ENCODE results near the gene UBE2D2.
"Not testable (repeated sequence)": the region's sequence is repeated elsewhere in the genome, so short reads cannot be mapped to it uniquely, and the experiment has no call there.

Gene UBE2D2

GRCh38 chr5:139525586-139526308 lies 35.4 kb upstream of the UBE2D2 start:
- H3K4me1 ChIP-seq (ENCODE audit: control insufficient read depth in 1 of 2, insufficient read depth in 2 of 2, low read length in 2 of 2); H3K27me3 ChIP-seq (ENCODE audit: low read depth, low read length): not testable (repeated sequence)

GRCh38 chr5:139526309-139527089 lies 34.6 kb upstream of the UBE2D2 start:
- not testable (repeated sequence) for H3K27ac ChIP-seq (ENCODE audit: low read length); H3K36me3 ChIP-seq (ENCODE audit: control insufficient read depth in 1 of 2, insufficient read depth in 2 of 2, low read length in 2 of 2); H3K4me3 ChIP-seq (ENCODE audit: low read depth in 1 of 2, low read length in 2 of 2); H3K4me1 ChIP-seq (ENCODE audit: control insufficient read depth in 1 of 2, insufficient read depth in 2 of 2, low read length in 2 of 2); H3K27me3 ChIP-seq (ENCODE audit: low read depth, low read length); H3K9me3 ChIP-seq (ENCODE audit: control insufficient read depth in 1 of 2, low read length in 2 of 2)

More at GRCh38 chr5:139525586-139526308, 35.4 kb upstream of the UBE2D2 start:
- H3K27ac ChIP-seq (ENCODE audit: low read length); H3K9me3 ChIP-seq (ENCODE audit: control insufficient read depth in 1 of 2, low read length in 2 of 2); H3K4me3 ChIP-seq (ENCODE audit: low read depth in 1 of 2, low read length in 2 of 2); H3K36me3 ChIP-seq (ENCODE audit: control insufficient read depth in 1 of 2, insufficient read depth in 2 of 2, low read length in 2 of 2): not testable (repeated sequence)

- H3K27me3 ChIP-seq (ENCODE audit: low read depth, low read length); H3K9me3 ChIP-seq (ENCODE audit: control insufficient read depth in 1 of 2, low read length in 2 of 2); H3K36me3 ChIP-seq (ENCODE audit: control insufficient read depth in 1 of 2, insufficient read depth in 2 of 2, low read length in 2 of 2); H3K4me3 ChIP-seq (ENCODE audit: low read depth in 1 of 2, low read length in 2 of 2); H3K4me1 ChIP-seq (ENCODE audit: control insufficient read depth in 1 of 2, insufficient read depth in 2 of 2, low read length in 2 of 2); H3K27ac ChIP-seq (ENCODE audit: low read length): not testable (repeated sequence)
These were observed 34.1 kb upstream of the UBE2D2 start for GRCh38 chr5:139527090-139527470.

DNA sequence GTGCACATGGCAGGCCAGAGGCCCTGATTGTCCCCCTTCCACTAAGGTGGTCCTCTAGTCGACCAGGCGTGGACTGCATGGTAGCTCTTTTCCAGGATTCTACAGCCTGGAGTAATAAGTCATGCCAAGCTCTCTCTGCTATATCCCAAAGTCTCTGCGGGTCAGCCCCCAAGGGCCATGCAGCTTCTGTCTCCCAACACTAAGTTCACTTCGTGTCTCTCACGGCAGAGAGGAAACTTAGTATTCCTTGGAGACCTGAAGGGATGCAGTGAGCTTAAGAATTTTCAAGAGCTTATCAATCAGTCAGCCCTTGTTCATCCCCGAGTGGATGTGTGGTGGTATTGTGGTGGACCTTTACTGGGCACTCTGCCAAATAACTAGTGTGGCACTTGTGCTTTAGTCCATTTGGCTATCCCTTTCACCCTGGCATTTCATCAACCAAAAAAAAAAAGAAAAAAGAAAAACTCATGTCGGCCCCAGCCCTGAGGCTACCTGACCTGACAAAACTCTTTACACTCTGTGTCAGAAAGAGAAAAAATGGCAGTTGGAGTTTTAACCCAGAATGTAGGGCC lies 33.2 kb upstream of the UBE2D2 start:
- H3K4me3 ChIP-seq (ENCODE audit: low read depth in 1 of 2, low read length in 2 of 2); H3K27me3 ChIP-seq (ENCODE audit: low read depth, low read length); H3K9me3 ChIP-seq (ENCODE audit: control insufficient read depth in 1 of 2, low read length in 2 of 2); H3K27ac ChIP-seq (ENCODE audit: low read length); H3K4me1 ChIP-seq (ENCODE audit: control insufficient read depth in 1 of 2, insufficient read depth in 2 of 2, low read length in 2 of 2); H3K36me3 ChIP-seq (ENCODE audit: control insufficient read depth in 1 of 2, insufficient read depth in 2 of 2, low read length in 2 of 2): not testable (repeated sequence)

GRCh38 chr5:139528695-139529094 lies 32.4 kb upstream of the UBE2D2 start:
- not testable (repeated sequence) for H3K27me3 ChIP-seq (ENCODE audit: low read depth, low read length); H3K4me3 ChIP-seq (ENCODE audit: low read depth in 1 of 2, low read length in 2 of 2); H3K4me1 ChIP-seq (ENCODE audit: control insufficient read depth in 1 of 2, insufficient read depth in 2 of 2, low read length in 2 of 2); H3K9me3 ChIP-seq (ENCODE audit: control insufficient read depth in 1 of 2, low read length in 2 of 2); H3K27ac ChIP-seq (ENCODE audit: low read length); H3K36me3 ChIP-seq (ENCODE audit: control insufficient read depth in 1 of 2, insufficient read depth in 2 of 2, low read length in 2 of 2)

DNA sequence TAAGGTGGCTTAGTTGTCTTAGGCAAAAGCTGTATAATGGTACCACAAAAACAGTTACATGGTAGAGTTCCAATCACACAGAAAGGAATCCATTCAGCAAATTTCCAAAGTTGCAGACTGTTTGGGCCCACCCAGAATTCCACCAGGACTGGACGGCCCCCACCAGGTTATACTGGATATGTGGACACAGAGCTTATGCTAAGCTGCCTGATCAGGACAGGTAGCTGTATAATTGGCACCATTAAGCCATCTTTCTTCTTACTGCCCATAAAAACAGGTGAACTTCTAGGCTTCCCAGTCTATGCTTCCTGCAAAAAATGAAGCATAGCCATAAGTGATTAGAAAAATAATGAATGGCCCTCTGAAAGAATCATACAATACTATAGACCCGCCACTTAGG lies 31.1 kb upstream of the UBE2D2 start:
- not testable (repeated sequence) for H3K27me3 ChIP-seq (ENCODE audit: low read depth, low read length); H3K4me1 ChIP-seq (ENCODE audit: control insufficient read depth in 1 of 2, insufficient read depth in 2 of 2, low read length in 2 of 2); H3K4me3 ChIP-seq (ENCODE audit: low read depth in 1 of 2, low read length in 2 of 2); H3K36me3 ChIP-seq (ENCODE audit: control insufficient read depth in 1 of 2, insufficient read depth in 2 of 2, low read length in 2 of 2); H3K27ac ChIP-seq (ENCODE audit: low read length); H3K9me3 ChIP-seq (ENCODE audit: control insufficient read depth in 1 of 2, low read length in 2 of 2)

- no peaks in the 10 kb centered on the region for H3K36me3 ChIP-seq (ENCODE audit: control insufficient read depth in 1 of 2, insufficient read depth in 2 of 2, low read length in 2 of 2)
- no peak overlapping the region for H3K4me3 ChIP-seq (ENCODE audit: low read depth in 1 of 2, low read length in 2 of 2)
- no peak overlapping the region for H3K27ac ChIP-seq (ENCODE audit: low read length)
- no peaks in the 10 kb centered on the region for H3K27me3 ChIP-seq (ENCODE audit: low read depth, low read length)
- H3K4me1 ChIP-seq (ENCODE audit: control insufficient read depth in 1 of 2, insufficient read depth in 2 of 2, low read length in 2 of 2) = no peaks in the 10 kb centered on the region
- H3K9me3 ChIP-seq (ENCODE audit: control insufficient read depth in 1 of 2, low read length in 2 of 2) = no peaks in the 10 kb centered on the region
These were observed 29.4 kb upstream of the UBE2D2 start for GRCh38 chr5:139531772-139532169.

DNA sequence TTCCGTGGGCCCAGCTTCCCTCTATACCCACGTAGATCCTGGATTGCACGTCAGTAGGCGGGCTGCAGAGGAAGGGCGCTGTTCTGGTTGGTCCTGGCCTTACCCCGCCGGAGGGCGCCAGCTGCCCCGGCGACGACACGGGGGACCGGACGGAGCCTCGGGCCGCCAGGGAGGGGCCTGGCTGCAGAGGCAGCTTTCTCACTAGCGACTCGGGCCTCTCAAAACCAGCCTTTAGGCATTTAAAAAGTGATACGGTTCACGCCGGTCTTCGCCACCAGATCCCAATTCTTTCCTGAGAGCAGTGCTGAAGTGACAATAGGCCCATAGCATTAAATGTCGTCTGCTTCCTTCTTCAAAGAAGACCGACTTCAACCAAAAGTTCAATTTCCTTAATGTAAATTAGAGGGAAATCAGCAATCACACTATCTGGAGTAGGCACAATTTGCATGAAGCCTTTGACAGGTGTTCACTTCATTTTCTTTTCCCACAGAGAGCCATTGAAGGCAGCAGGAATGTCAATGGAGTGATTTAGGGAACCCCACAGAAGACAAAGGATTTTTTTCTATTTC lies 17.6 kb upstream of the UBE2D2 start:
- H3K4me3 ChIP-seq (ENCODE audit: low read depth in 1 of 2, low read length in 2 of 2) = peak overlapping the region; percentile 33 to 50
- no peaks in the 10 kb centered on the region for H3K36me3 ChIP-seq (ENCODE audit: control insufficient read depth in 1 of 2, insufficient read depth in 2 of 2, low read length in 2 of 2)
- no peak overlapping the region for H3K27ac ChIP-seq (ENCODE audit: low read length)
- H3K4me1 ChIP-seq (ENCODE audit: control insufficient read depth in 1 of 2, insufficient read depth in 2 of 2, low read length in 2 of 2) = no peaks in the 10 kb centered on the region
- no peaks in the 10 kb centered on the region for H3K27me3 ChIP-seq (ENCODE audit: low read depth, low read length)
- H3K9me3 ChIP-seq (ENCODE audit: control insufficient read depth in 1 of 2, low read length in 2 of 2) = no peaks in the 10 kb centered on the region

- not testable (repeated sequence) for H3K36me3 ChIP-seq (ENCODE audit: control insufficient read depth in 1 of 2, insufficient read depth in 2 of 2, low read length in 2 of 2); H3K9me3 ChIP-seq (ENCODE audit: control insufficient read depth in 1 of 2, low read length in 2 of 2); H3K4me3 ChIP-seq (ENCODE audit: low read depth in 1 of 2, low read length in 2 of 2); H3K27ac ChIP-seq (ENCODE audit: low read length); H3K4me1 ChIP-seq (ENCODE audit: control insufficient read depth in 1 of 2, insufficient read depth in 2 of 2, low read length in 2 of 2); H3K27me3 ChIP-seq (ENCODE audit: low read depth, low read length)
These were observed 14.5 kb upstream of the UBE2D2 start for GRCh38 chr5:139546593-139546992.

GRCh38 chr5:139549162-139549894 lies 11.8 kb upstream of the UBE2D2 start:
- Histone ChIP-seq H3K9me3 (ENCODE audit: control insufficient read depth in 1 of 2, low read length in 2 of 2) (no peaks in the 10 kb centered on the region), H3K4me3 (ENCODE audit: low read depth in 1 of 2, low read length in 2 of 2) (no peak overlapping the region), H3K36me3 (ENCODE audit: control insufficient read depth in 1 of 2, insufficient read depth in 2 of 2, low read length in 2 of 2) (no peaks in the 10 kb centered on the region), H3K27ac (ENCODE audit: low read length) (no peak overlapping the region), H3K27me3 (ENCODE audit: low read depth, low read length) (no peaks in the 10 kb centered on the region), H3K4me1 (ENCODE audit: control insufficient read depth in 1 of 2, insufficient read depth in 2 of 2, low read length in 2 of 2) (no peaks in the 10 kb centered on the region)
